GM12874 (cell line): ENCODE measurements around the gene DYNLRB1.

Experiments used
- CTCF ChIP-seq: IDR thresholded peaks from 2 replicates; pipeline ENCODE4 v1.5.1; 2011; ENCODE audit warnings: low read depth, mild to moderate bottlenecking, control low read depth, low read length, moderate library complexity; ENCODE audit not compliant: insufficient read depth

The DYNLRB1 gene

GRCh38 chr20:34569598-34569997 is 53.4 kb downstream of the DYNLRB1 start:
- no peak for TF ChIP-seq CTCF

GRCh38 chr20:34570859-34571306 is 54.7 kb downstream of the DYNLRB1 start:
- TF ChIP-seq CTCF: no peak

GRCh38 chr20:34571753-34572152 is 55.5 kb downstream of the DYNLRB1 start:
- TF ChIP-seq CTCF: no peak

DNA sequence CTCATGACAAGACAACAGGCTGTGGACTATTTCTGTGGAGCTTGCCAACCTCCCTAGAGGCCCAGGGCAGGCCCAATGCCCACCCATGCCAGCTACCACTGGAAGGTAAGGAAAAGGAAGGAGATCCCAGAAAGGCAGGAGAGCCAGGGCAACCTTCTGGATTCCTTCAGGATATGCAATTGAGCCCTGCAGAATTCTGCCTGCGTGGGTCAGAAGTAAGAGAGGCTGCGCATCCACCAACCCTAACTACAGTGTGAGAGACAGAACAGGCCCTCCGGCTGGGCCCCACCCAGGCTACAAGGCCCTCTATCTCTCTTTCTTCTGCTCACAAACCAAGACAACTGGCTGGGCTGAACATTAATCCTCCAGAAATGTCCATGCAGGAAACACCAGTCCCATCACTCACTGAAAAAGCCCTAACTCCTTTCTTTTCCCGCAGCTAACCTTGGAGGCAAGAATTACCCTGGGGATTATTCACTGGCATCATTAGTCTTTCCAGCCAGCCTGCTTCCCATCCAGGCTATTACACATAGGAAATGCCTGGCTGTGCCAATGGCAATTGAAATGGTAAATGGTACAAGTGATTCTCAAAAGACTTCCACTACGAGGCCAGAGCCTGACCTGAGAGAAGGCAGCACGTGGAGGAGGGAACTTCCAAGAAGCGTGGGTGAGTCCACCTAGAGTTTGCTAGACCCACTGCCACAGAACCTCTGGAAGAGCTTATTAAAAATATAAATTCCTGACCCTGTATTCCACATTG is 57.5 kb downstream of the DYNLRB1 start:
- TF ChIP-seq CTCF: no peak

DNA sequence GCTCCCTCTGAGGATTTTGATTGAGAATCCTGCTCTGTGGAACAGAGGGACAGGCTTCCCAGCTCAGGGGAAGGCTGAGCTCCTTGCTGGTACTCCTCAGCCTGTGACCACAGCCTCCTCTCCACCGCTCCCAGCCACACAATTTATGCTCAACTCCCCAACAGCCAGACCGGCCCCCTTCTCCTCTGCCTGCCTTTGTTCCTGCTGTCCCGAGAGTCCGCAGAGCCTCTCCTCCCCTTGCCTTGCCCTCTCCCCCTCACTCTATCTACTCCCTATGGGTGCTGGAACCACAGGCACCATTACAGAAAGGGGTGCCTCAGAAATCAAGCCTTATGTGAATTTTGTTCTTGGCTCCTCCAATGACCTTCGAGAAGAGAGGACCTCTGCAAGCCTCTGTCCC is 58.2 kb downstream of the DYNLRB1 start:
- TF ChIP-seq CTCF: no peak

DNA sequence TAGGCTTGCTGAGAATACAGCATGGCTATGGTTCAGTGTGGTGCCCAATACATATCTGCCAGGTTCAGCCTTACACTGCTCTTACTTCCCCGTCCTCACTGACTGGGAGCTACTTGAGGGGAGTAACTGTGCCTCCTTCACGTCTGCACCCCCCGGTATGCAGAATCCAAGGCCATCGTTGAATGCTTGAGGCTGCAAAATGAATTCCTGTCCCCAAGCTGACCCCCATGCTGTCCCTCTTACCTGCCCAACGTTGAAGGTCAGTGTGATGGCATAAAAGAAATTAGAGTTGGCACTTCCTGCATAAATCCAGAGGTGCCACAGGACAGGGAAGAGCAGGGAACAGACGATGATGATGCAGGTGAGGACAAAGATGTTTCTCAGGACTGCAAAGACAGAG is 58.6 kb downstream of the DYNLRB1 start:
- no peak for TF ChIP-seq CTCF

- TF ChIP-seq CTCF: no peak
Measured at GRCh38 chr20:34575271-34575670, 59.0 kb downstream of the DYNLRB1 start.
